Adrenal gland (tissue), 12 donors: Measurements from ENCODE around the gene MAST4. TPM values are rescaled to one million over a fixed set of nuclear protein-coding genes. Genes with fewer than 3 reads are reported as not detected.

Source experiments
- DNase-seq, 7 donors: peaks; one replicate each; pipeline ENCODE4 v3.0.0-alpha.2; 2019 to 2020
- H3K27ac ChIP-seq, 5 donors: fragments of 200-600 bp; sonication (generic) in 4 of 5; 1 replicate in 3 of 5; 2 replicates in 2 of 5; pipeline versions ENCODE4 v1.5.1 to v1.8.0; 2016 to 2020; ENCODE audit warnings: mild to moderate bottlenecking in 1 of 5
- H3K27me3 ChIP-seq: fragments of 200-600 bp; 2 replicates; pipeline ENCODE4 v1.8.0; 2021
- H3K36me3 ChIP-seq, 2 donors: fragments of 200-600 bp; replicated peaks in 1 of 2; 1 replicate in 1 of 2; 2 replicates in 1 of 2; pipeline versions ENCODE4 v1.5.1 to v1.8.0; 2018 to 2022
- H3K4me1 ChIP-seq, 2 donors: fragments of 200-600 bp; replicated peaks in 1 of 2; 1 replicate in 1 of 2; 2 replicates in 1 of 2; pipeline versions ENCODE4 v1.5.1 to v1.8.0; 2018 to 2021
- H3K4me3 ChIP-seq, 4 donors: fragments of 200-600 bp; sonication (generic) in 3 of 4; one replicate each; pipeline ENCODE4 v1.5.1; 2016 to 2018
- H3K9me3 ChIP-seq, 3 donors: fragments of 200-600 bp; sonication (generic) in 1 of 3; replicated peaks in 1 of 3; 1 replicate in 2 of 3; 2 replicates in 1 of 3; pipeline versions ENCODE4 v1.5.1 to v1.8.0; 2016 to 2021
- POLR2A ChIP-seq, 2 donors: fragments of 450-650 bp; IDR thresholded peaks; one replicate each; pipeline ENCODE4 v1.6.1; 2017; ENCODE audit warnings: antibody characterized with exemption in 2 of 2, mild to moderate bottlenecking in 2 of 2, moderate library complexity in 1 of 2
- WGBS, 4 donors: extraction: QIAGEN DNeasy Blood & Tissue Kit in 2 of 4; methylation state at CpG; one replicate each; pipeline versions ENCODE4 v1.1.5 to v1.1.7; 2013 to 2017; 5-methylcytosine and 5-hydroxymethylcytosine counted together
- intact Hi-C, 2 donors: fragments of 100-400 bp; cut with DNase I; formaldehyde crosslinking; loops; one replicate each; pipeline versions ENCODE4 v1.14.1 to v1.15.0; 2022 to 2023
- polyA plus RNA-seq, 3 donors: library from polyadenylated mRNA; stranded (reverse); fragments of 200-250 nt in 2 of 3; fragments of 350-450 nt in 1 of 3; fragmentation: Illumina TruSeq in 1 of 3; extraction: RNeasy Lipid Tissue Mini Kit (QIAGEN cat#74804) in 1 of 3; gene quantifications; one replicate each; pipeline ENCODE4 v1.2.3, GENCODE V29; 2013 to 2014
- total RNA-seq, 9 donors: library from RNA; depleted of rRNA in 4 of 9; stranded (reverse); fragments of >200 nt in 4 of 9; fragments of 120-200 nt in 1 of 9; fragmentation: NEBNext Ultra II Directional in 1 of 9; extraction: Animal tissue kit (Norgen Biotek cat#: 25700) in 1 of 9; gene quantifications; one replicate each; pipeline versions ENCODE4 v1.1.0 to v1.2.4, GENCODE V29; 2013 to 2023
- TF ChIP-seq, protein P1 (sequence below), 6 experiments: fragments of 450-650 bp in 4 of 6; fragments of 200-600 bp in 2 of 6; sonication (generic) in 1 of 6; IDR thresholded peaks; 1 replicate in 5 of 6; 2 replicates in 1 of 6; pipeline versions ENCODE4 v1.5.1 to v1.8.0; 2016 to 2021; ENCODE audit warnings: antibody characterized with exemption in 6 of 6, mild to moderate bottlenecking in 2 of 6, moderate library complexity in 1 of 6
- donor health status: healthy with polysubstance abuse.
- donor health status: Bipolar disorder and iron deficiency.
- donor health status: DM: yes; HTN: yes; CAD: no.
- donor health status: DM: no; HTN: no; CAD: no.
- donor health status: DM: no; HTN: no; CAD: no.
- donor health status: DM: yes; HTN: yes; CAD: no.

Gene MAST4
- total and polyA plus RNA-seq, 12 donors = 12.3 to 95.0 (median 42.8) TPM

- Histone ChIP-seq H3K36me3 (peaks cover 0 to 4% of the 10 kb centered on the region in 2 donors), H3K4me1 (no peaks in the 10 kb centered on the region), H3K27ac (no peak overlapping the region), H3K4me3 (no peak overlapping the region), H3K9me3 (no peaks in the 10 kb centered on the region), H3K27me3 (no peaks in the 10 kb centered on the region)
- no peak for TF ChIP-seq POLR2A (IDR thresholded peaks at IDR 0.05)
- TF ChIP-seq, protein P1, sequence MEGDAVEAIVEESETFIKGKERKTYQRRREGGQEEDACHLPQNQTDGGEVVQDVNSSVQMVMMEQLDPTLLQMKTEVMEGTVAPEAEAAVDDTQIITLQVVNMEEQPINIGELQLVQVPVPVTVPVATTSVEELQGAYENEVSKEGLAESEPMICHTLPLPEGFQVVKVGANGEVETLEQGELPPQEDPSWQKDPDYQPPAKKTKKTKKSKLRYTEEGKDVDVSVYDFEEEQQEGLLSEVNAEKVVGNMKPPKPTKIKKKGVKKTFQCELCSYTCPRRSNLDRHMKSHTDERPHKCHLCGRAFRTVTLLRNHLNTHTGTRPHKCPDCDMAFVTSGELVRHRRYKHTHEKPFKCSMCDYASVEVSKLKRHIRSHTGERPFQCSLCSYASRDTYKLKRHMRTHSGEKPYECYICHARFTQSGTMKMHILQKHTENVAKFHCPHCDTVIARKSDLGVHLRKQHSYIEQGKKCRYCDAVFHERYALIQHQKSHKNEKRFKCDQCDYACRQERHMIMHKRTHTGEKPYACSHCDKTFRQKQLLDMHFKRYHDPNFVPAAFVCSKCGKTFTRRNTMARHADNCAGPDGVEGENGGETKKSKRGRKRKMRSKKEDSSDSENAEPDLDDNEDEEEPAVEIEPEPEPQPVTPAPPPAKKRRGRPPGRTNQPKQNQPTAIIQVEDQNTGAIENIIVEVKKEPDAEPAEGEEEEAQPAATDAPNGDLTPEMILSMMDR (IDR thresholded peaks at IDR 0.05) = no peak
- DNase-seq = no peak
- intact Hi-C loops = no loop called here
- 87 to 97% (median 92%) methylated on average over 3 of the region's 3 CpGs for WGBS, 4 donors
Observed at GRCh38 chr5:67133776-67134175, 537.6 kb downstream of the MAST4 start.

- H3K4me1 ChIP-seq = no peaks in the 10 kb centered on the region
- no peaks in the 10 kb centered on the region for H3K9me3 ChIP-seq
- H3K4me3 ChIP-seq = no peak overlapping the region
- WGBS, 4 donors = 89 to 94% (median 92%) methylated on average over 6 of the region's 6 CpGs
- H3K27me3 ChIP-seq = no peaks in the 10 kb centered on the region
- DNase-seq = no peak
- no peak for TF ChIP-seq POLR2A (IDR thresholded peaks at IDR 0.05)
- TF ChIP-seq, protein P1 (IDR thresholded peaks at IDR 0.05) = no peak
- peaks cover 0 to 4% of the 10 kb centered on the region in 2 donors for H3K36me3 ChIP-seq
- intact Hi-C loops = no loop called here
- H3K27ac ChIP-seq = no peak overlapping the region
Observed at GRCh38 chr5:67135381-67135984, 539.3 kb downstream of the MAST4 start.

DNA sequence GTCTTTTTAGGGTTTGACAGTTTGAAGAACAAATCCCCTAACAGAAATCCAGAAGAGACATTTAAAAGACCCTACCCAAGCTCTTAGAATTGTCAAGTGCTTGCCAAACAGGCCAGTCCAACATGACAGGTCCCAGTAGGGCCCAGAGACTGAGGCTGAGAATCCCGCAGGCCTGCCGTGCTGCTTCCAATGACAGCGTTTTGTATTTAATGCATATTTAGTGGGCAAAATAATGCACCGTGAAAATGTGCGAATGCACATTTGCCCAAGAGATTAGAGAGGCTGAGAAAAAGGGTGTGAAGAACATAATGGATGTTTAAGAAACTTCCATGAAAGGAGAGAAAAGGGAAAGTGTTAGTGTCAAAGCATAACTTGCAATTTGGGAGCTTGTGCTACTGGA is 542.8 kb downstream of the MAST4 start:
- 92 to 98% (median 95%) methylated on average over 5 of the region's 5 CpGs for WGBS, 4 donors
- TF ChIP-seq POLR2A (IDR thresholded peaks at IDR 0.05) = no peak
- TF ChIP-seq, protein P1 (IDR thresholded peaks at IDR 0.05) = no peak
- H3K36me3 ChIP-seq = peaks cover 0 to 14% of the 10 kb centered on the region in 2 donors
- H3K27me3 ChIP-seq = no peaks in the 10 kb centered on the region
- H3K4me3 ChIP-seq = no peak overlapping the region
- no peaks in the 10 kb centered on the region for H3K4me1 ChIP-seq
- intact Hi-C loops = no loop called here
- no peak for DNase-seq
- no peak overlapping the region for H3K27ac ChIP-seq
- no peaks in the 10 kb centered on the region for H3K9me3 ChIP-seq

DNA sequence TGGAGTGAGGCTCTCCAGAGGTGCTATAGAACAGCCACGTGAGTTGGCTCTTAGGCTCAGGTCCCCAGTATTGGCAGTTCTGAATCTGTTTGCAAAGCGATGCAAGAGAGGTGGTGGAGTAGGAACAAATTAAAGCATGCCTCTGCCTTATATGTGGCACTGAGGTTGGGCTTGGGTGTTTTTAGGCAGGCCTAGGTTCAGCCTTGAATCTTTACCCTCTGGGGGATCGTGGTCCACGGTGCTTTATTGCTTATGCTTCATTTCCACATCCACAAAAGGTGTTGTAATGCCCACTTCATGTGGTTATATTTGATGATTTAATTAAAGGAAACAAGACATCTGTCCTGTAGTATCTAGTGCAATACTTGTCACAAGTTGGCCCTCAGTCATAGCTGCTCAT is 544.2 kb downstream of the MAST4 start:
- intact Hi-C loops = loop anchor here in 1 of 2 donors (10.0 kb wide), 1 partner anchor 136 kb away; no protein-coding TSS in a partner anchor
- Histone ChIP-seq H3K4me3 (no peak overlapping the region), H3K27me3 (no peaks in the 10 kb centered on the region), H3K9me3 (no peaks in the 10 kb centered on the region), H3K27ac (no peak overlapping the region), H3K4me1 (no peaks in the 10 kb centered on the region), H3K36me3 (peaks cover 0 to 24% of the 10 kb centered on the region in 2 donors)
- TF ChIP-seq, protein P1 (IDR thresholded peaks at IDR 0.05) = no peak
- TF ChIP-seq POLR2A (IDR thresholded peaks at IDR 0.05) = no peak
- no peak for DNase-seq
- WGBS, 4 donors = 95 to 100% (median 95%) methylated on average over 4 of the region's 4 CpGs
